OCI-LY1 (cell line): ENCODE results near the gene DSG1.

Source experiments
- H2AFZ ChIP-seq: fragments of 200-600 bp; sonication (generic), shearing (Covaris generic); 2 replicates; pipeline ENCODE4 v1.6.0; 2014; ENCODE audit warnings: antibody characterized with exemption, mild to moderate bottlenecking, low read length
- H3F3A ChIP-seq: fragments of 200-600 bp; sonication (generic), shearing (Covaris generic); 2 replicates; pipeline ENCODE4 v1.6.0; 2014; ENCODE audit warnings: mild to moderate bottlenecking, antibody characterized with exemption, low read length, moderate library complexity; ENCODE audit not compliant: insufficient read depth
- H3K27ac ChIP-seq: fragments of 200-600 bp; sonication (generic); 2 replicates; pipeline ENCODE4 v1.5.1; 2014; ENCODE audit warnings: low read length, mixed run types, mild to moderate bottlenecking, low read depth; ENCODE audit not compliant: poor library complexity, severe bottlenecking
- H3K27me3 ChIP-seq: fragments of 200-600 bp; sonication (generic); 2 replicates; pipeline ENCODE4 v1.6.0; 2014; ENCODE audit warnings: antibody characterized with exemption, mild to moderate bottlenecking, low read length, moderate library complexity; ENCODE audit not compliant: insufficient read depth
- H3K36me3 ChIP-seq: fragments of 200-600 bp; sonication (generic); 2 replicates; pipeline ENCODE4 v1.6.1; 2014; ENCODE audit warnings: mild to moderate bottlenecking, antibody characterized with exemption, low read length, moderate library complexity, mixed read lengths; ENCODE audit not compliant: insufficient read depth
- H3K4me1 ChIP-seq: fragments of 200-600 bp; sonication (generic); 2 replicates; pipeline ENCODE4 v1.5.1; 2014; ENCODE audit warnings: mild to moderate bottlenecking, low read length, moderate library complexity; ENCODE audit not compliant: insufficient read depth, severe bottlenecking
- H3K4me2 ChIP-seq: fragments of 200-600 bp; sonication (generic), shearing (Covaris generic); 2 replicates; pipeline ENCODE4 v1.6.1; 2014; ENCODE audit warnings: low read length
- H3K4me3 ChIP-seq: fragments of 200-600 bp; sonication (generic); 2 replicates; pipeline ENCODE4 v1.5.1; 2014; ENCODE audit warnings: low read length, low read depth, mild to moderate bottlenecking, mixed read lengths; ENCODE audit not compliant: poor library complexity, severe bottlenecking
- H3K79me2 ChIP-seq: fragments of 200-600 bp; shearing (Covaris generic); 2 replicates; pipeline ENCODE4 v1.6.1; 2016; ENCODE audit warnings: mixed run types, low read length, mixed read lengths; ENCODE audit not compliant: insufficient read depth
- H3K9ac ChIP-seq: fragments of 200-600 bp; sonication (generic), shearing (Covaris generic); 2 replicates; pipeline ENCODE4 v1.6.1; 2014; ENCODE audit warnings: mild to moderate bottlenecking, low read length, mixed read lengths
- H3K9me2 ChIP-seq: fragments of 200-600 bp; sonication (generic), shearing (Covaris generic); 2 replicates; pipeline ENCODE4 v1.6.1; 2014; ENCODE audit warnings: low read depth, mild to moderate bottlenecking, low read length, mixed read lengths
- H3K9me3 ChIP-seq: fragments of 200-600 bp; shearing (Covaris generic); 2 replicates; pipeline ENCODE4 v1.6.1; 2014; ENCODE audit warnings: low read length, mixed read lengths
- H4K20me1 ChIP-seq: fragments of 200-600 bp; sonication (generic), shearing (Covaris generic); 2 replicates; pipeline ENCODE4 v1.6.0; 2016; ENCODE audit warnings: mild to moderate bottlenecking, low read length; ENCODE audit not compliant: insufficient read depth
- CTCF ChIP-seq: fragments of 200-600 bp; sonication (generic), shearing (Covaris generic); IDR thresholded peaks from 2 replicates; pipeline ENCODE4 v1.5.1; 2017; ENCODE audit warnings: mild to moderate bottlenecking, antibody characterized with exemption, low read length, moderate library complexity, mixed read lengths
- EZH2 ChIP-seq: fragments of 200-600 bp; sonication (generic), shearing (Covaris generic); IDR thresholded peaks from 2 replicates; pipeline ENCODE4 v1.8.0; 2017; ENCODE audit warnings: borderline replicate concordance, mixed run types, mild to moderate bottlenecking, antibody characterized with exemption, low read length, moderate library complexity, mixed read lengths

DSG1 gene

DNA sequence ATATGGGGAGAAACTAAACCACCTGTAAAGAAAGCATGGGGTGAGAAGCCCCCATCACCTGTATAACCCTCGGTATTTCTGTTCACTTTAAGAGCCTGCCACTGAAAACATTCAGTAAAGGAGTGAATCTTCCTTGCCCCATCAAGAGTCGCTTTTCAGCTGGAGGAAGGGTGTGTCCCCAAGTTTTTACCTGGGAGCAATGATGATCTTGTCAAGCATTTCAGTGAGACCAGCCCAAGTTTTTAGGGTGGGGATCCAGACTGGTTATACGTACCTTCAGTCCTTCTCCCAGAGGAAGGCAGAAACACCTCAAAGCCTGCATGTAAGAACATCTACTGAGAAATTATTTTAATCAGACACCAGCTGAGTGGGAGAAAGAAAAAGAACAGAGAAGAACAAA lies at the start of gene DSG1:
DSG1 (plus strand) TSS at position 301 of the 400 bp plus-strand sequence. CDS start 141 bp downstream, outside the sequence.
- Histone ChIP-seq H3K9me2 (no peaks in the 10 kb centered on the region), H3K79me2 (no peaks in the 10 kb centered on the region), H3K4me3 (no peak within 1 kb of the TSS), H3K27ac (no peak within 1 kb of the TSS), H4K20me1 (no peaks in the 10 kb centered on the region), H3K4me2 (no peak within 1 kb of the TSS), H3K27me3 (no peaks in the 10 kb centered on the region), H3F3A (no peaks in the 10 kb centered on the region), H3K36me3 (no peaks in the 10 kb centered on the region), H3K4me1 (no peaks in the 10 kb centered on the region), H3K9ac (no peak within 1 kb of the TSS), H3K9me3 (no peaks in the 10 kb centered on the region), H2AFZ (no peak within 1 kb of the TSS)
- TF ChIP-seq CTCF: no peak
- TF ChIP-seq EZH2: no peak

DNA sequence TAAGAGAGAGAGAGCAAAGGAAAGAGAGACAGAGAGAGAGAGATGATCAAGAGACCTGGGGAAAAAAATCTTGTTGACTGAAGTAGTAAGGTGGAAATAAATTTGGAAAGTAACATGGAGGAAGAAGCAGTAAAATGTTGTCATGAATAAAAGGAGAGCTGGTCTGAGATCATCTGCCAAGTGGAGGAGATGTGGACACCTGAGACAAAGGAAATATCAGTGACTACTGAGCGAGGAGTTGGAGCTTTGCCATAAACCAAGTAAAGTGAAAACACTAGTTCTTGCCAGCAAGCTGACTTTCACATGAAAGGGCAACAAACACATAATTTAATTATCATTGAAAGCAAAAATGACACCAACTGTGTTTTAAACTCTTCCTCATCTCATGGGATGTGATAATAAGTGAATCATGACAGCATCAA lies 49.0 kb upstream of the DSG1 start:
- Histone ChIP-seq H3K9ac (no peak overlapping the region), H2AFZ (no peak overlapping the region), H3F3A (no peaks in the 10 kb centered on the region), H3K9me3 (no peaks in the 10 kb centered on the region), H3K79me2 (no peaks in the 10 kb centered on the region), H3K4me3 (no peak overlapping the region), H3K27ac (no peak overlapping the region), H4K20me1 (no peaks in the 10 kb centered on the region), H3K4me1 (no peaks in the 10 kb centered on the region), H3K27me3 (no peaks in the 10 kb centered on the region), H3K9me2 (no peaks in the 10 kb centered on the region), H3K36me3 (no peaks in the 10 kb centered on the region), H3K4me2 (no peak overlapping the region)
- TF ChIP-seq CTCF (no peak), EZH2 (no peak)

- no peak overlapping the region for H3K4me2 ChIP-seq
- no peak overlapping the region for H3K4me3 ChIP-seq
- H3F3A ChIP-seq: no peaks in the 10 kb centered on the region
- H2AFZ ChIP-seq: no peak overlapping the region
- H3K79me2 ChIP-seq: no peaks in the 10 kb centered on the region
- TF ChIP-seq CTCF (no peak), EZH2 (no peak)
- H3K9ac ChIP-seq: no peak overlapping the region
- H3K9me2 ChIP-seq: no peaks in the 10 kb centered on the region
- H3K27ac ChIP-seq: no peak overlapping the region
- H3K9me3 ChIP-seq: no peaks in the 10 kb centered on the region
- no peaks in the 10 kb centered on the region for H4K20me1 ChIP-seq
- H3K4me1 ChIP-seq: no peaks in the 10 kb centered on the region
- no peaks in the 10 kb centered on the region for H3K36me3 ChIP-seq
- H3K27me3 ChIP-seq: no peaks in the 10 kb centered on the region
Observed at GRCh38 chr18:31269566-31269965, 48.4 kb upstream of the DSG1 start.
